ENCODE data around the gene PHLDA3.

PHLDA3 gene

DNA sequence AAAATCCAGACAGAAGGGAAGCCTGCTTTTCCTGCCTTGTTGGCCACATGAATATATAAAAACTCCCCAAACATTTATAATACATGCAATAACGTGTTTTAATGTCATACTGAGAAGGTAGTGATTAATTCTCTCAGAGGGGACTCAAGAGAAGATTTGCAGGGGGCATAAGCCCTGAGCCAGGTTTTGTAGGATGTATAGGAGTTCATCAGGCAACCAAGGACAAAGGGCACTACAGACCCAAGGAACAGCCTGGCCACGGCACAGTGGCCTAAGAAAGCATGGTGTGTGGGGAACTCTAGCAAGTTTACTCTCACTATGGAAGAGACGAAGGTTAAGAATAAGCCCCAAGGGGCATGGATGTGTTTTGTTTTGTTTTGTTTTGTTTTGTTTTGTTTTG, 32.0 kb downstream of the PHLDA3 start:
- TF ChIP-seq, protein P1, sequence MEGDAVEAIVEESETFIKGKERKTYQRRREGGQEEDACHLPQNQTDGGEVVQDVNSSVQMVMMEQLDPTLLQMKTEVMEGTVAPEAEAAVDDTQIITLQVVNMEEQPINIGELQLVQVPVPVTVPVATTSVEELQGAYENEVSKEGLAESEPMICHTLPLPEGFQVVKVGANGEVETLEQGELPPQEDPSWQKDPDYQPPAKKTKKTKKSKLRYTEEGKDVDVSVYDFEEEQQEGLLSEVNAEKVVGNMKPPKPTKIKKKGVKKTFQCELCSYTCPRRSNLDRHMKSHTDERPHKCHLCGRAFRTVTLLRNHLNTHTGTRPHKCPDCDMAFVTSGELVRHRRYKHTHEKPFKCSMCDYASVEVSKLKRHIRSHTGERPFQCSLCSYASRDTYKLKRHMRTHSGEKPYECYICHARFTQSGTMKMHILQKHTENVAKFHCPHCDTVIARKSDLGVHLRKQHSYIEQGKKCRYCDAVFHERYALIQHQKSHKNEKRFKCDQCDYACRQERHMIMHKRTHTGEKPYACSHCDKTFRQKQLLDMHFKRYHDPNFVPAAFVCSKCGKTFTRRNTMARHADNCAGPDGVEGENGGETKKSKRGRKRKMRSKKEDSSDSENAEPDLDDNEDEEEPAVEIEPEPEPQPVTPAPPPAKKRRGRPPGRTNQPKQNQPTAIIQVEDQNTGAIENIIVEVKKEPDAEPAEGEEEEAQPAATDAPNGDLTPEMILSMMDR (IDR thresholded peaks at IDR 0.05; ENCODE audit: control insufficient read depth, insufficient read depth, low read depth, low read length, missing control alignments) = no peak

DNA sequence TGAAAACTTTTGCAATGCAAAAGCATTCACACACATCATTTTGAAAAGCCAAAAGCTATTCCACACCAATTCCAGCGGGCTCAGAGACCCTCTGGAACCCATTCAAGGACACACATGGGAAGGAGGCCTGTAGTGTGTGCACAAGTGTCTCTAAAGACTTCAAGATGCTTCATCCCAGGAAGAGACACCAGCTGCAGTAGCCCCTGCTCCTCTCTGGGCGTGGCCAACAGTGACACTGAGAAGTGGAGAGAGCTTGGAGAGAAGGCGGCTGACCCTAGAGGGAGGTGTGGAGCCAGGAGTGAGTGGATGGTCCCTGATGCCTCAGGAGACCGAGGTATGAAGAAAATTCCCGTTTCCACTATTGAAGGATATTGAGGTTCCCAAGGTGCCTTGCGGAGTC, 32.6 kb downstream of the PHLDA3 start:
- no peak overlapping the region for H3K4me3 ChIP-seq (ENCODE audit: control insufficient read depth, low read depth, low read length)
- TF ChIP-seq, protein P1 (IDR thresholded peaks at IDR 0.05; ENCODE audit: control insufficient read depth, insufficient read depth, low read depth, low read length, missing control alignments) = no peak
- DNase-seq (ENCODE audit: low read depth) = no peak

More for the DNA sequence above, 32.0 kb downstream of the PHLDA3 start:
- H3K4me3 ChIP-seq (ENCODE audit: control insufficient read depth, low read depth, low read length) = no peak overlapping the region
- DNase-seq (ENCODE audit: low read depth) = no peak

DNA sequence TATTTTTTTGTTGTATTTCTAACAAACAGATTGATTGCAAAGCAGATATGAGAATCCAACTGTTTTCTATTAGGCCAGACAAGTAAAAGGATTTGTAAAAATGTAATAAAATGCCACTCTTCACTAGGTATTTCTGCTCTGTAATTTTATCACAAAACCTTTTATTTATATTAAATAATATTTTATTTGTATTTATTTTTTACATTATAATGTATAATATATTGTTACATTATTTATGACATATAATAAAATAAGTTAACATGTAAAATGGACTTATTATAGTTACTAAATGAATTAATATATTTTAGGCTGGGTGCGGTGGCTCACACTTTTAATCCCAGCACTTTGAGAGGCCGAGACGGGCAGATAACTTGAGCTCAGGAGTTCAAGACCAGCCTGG, 34.7 kb downstream of the PHLDA3 start:
- no peak for DNase-seq (ENCODE audit: low read depth)
- TF ChIP-seq, protein P1 (IDR thresholded peaks at IDR 0.05; ENCODE audit: control insufficient read depth, insufficient read depth, low read depth, low read length, missing control alignments) = no peak
- H3K4me3 ChIP-seq (ENCODE audit: control insufficient read depth, low read depth, low read length) = no peak overlapping the region

DNA sequence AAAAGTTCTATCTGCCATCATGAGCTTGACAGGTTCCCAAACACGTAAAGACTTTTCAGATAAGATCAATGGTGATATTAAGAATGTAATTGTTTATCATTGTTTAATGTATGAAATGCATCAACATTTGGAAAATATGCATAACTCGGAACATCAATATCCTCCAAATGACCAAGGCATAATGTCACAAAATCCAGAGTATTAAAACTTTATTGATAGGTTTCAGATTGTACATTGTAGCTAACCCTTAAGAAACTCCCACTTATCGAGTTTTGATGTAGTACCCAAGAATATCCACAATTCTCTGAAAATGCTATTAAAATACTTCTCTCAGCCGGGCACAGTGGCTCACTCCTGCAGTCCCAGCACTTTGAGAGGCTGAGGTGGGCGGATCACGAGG, 35.4 kb downstream of the PHLDA3 start:
- TF ChIP-seq, protein P1 (IDR thresholded peaks at IDR 0.05; ENCODE audit: control insufficient read depth, insufficient read depth, low read depth, low read length, missing control alignments) = no peak
- DNase-seq (ENCODE audit: low read depth) = no peak
- H3K4me3 ChIP-seq (ENCODE audit: control insufficient read depth, low read depth, low read length) = no peak overlapping the region

DNA sequence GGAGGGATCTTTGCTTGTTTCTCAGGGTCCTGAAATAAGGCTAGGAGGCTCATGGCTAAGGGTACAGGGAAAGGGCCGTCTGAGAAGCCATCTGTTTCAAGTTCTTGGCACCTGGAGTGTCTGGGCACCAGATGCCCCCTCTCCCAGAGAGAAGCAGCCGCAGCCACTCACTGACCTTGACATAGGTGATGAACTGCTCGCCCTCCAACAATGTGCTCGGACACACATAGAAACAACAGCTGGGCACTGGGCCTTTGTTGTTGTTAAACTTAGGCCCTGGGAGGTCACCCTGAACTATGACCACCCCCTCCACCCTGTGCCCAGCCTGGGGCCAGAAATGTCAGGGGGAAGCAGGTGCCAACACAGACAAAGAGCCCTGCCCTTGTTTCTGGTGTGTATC, 38.2 kb downstream of the PHLDA3 start:
- TF ChIP-seq, protein P1 (IDR thresholded peaks at IDR 0.05; ENCODE audit: control insufficient read depth, insufficient read depth, low read depth, low read length, missing control alignments) = no peak
- H3K4me3 ChIP-seq (ENCODE audit: control insufficient read depth, low read depth, low read length) = no peak overlapping the region
- DNase-seq (ENCODE audit: low read depth) = no peak

DNA sequence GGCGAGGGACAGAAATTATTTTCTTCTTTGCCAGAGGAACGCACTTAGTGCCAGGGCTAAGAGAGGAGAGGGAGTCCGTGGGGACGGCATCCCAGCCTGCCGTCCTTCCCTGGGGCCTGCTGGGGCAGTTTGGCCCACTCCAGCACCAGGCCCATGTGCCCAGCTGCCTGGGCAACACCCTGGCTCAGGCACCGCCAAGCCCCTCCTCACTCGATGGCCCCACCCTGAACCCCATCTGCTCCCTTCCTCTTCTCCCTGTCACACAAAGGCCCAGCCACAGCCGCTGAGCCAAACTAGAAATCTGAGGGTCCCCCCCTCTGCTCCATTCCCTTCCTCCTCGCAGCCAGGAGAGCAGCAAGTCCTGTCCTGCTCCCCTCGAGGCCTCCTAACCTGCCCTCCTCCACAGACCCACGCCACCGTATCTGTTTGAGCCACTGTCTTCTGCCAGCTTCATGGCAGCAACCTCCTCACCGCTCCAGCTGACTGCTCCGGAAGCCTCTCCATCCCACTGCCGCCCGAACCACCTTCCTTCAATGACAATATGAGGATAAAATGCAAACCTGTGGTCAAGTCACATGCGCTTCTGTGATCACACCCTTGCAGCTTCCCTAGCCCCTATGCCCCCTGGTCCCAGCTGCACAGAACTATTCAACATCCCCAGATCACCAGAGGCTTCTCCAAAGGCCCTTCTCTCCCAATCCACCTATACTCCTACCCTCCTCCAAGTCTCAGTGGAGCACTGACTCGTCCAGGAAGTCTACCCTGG, 39.1 kb downstream of the PHLDA3 start:
- TF ChIP-seq, protein P1 (IDR thresholded peaks at IDR 0.05; ENCODE audit: control insufficient read depth, insufficient read depth, low read depth, low read length, missing control alignments) = no peak
- DNase-seq (ENCODE audit: low read depth) = no peak
- H3K4me3 ChIP-seq (ENCODE audit: control insufficient read depth, low read depth, low read length) = no peak overlapping the region
